Smooth muscle cell (in vitro differentiated cells): ENCODE measurements around the gene ERVW-1. TPM values are rescaled to one million over a fixed set of nuclear protein-coding genes. Genes with fewer than 3 reads are reported as not detected.

Experiments used
- DNase-seq: peaks from one replicate; lab custom pipeline; 2025; ENCODE audit not compliant: unreplicated experiment; lab: John Stamatoyannopoulos, UW
- H2AFZ ChIP-seq: fragments of 200-600 bp; sonication (generic); 2 replicates; pipeline ENCODE4 v1.6.0; 2016; ENCODE audit warnings: antibody characterized with exemption, low read depth, mild to moderate bottlenecking
- H3F3A ChIP-seq: fragments of 200-600 bp; sonication (generic); 2 replicates; pipeline ENCODE4 v1.6.0; 2017; ENCODE audit warnings: antibody characterized with exemption, low read depth
- H3K27ac ChIP-seq: fragments of 200-600 bp; sonication (generic); 2 replicates; pipeline ENCODE4 v1.5.1; 2016; ENCODE audit warnings: low read depth, mild to moderate bottlenecking
- H3K27me3 ChIP-seq: fragments of 200-600 bp; sonication (generic); 2 replicates; pipeline ENCODE4 v1.6.1; 2016; ENCODE audit warnings: low read depth, mild to moderate bottlenecking
- H3K36me3 ChIP-seq: fragments of 200-600 bp; sonication (generic); 2 replicates; pipeline ENCODE4 v1.5.1; 2016; ENCODE audit warnings: low read depth
- H3K4me1 ChIP-seq: fragments of 200-600 bp; sonication (generic); 2 replicates; pipeline ENCODE4 v1.5.1; 2016; ENCODE audit warnings: low read depth
- H3K4me2 ChIP-seq: fragments of 200-600 bp; sonication (generic); 2 replicates; pipeline ENCODE4 v1.6.0; 2016; ENCODE audit warnings: mild to moderate bottlenecking
- H3K4me3 ChIP-seq: fragments of 200-600 bp; sonication (generic); 2 replicates; pipeline ENCODE4 v1.5.1; 2016; ENCODE audit warnings: mild to moderate bottlenecking
- H3K79me2 ChIP-seq: fragments of 200-600 bp; sonication (generic); 2 replicates; pipeline ENCODE4 v1.6.0; 2016; ENCODE audit warnings: low read depth, mild to moderate bottlenecking
- H3K9ac ChIP-seq: fragments of 200-600 bp; sonication (generic); 2 replicates; pipeline ENCODE4 v1.6.0; 2016; ENCODE audit warnings: low read depth
- H3K9me3 ChIP-seq: fragments of 200-600 bp; sonication (generic); replicated peaks from 2 replicates; pipeline ENCODE4 v1.5.1; 2016; ENCODE audit warnings: low read depth
- H4K20me1 ChIP-seq: fragments of 200-600 bp; sonication (generic); 2 replicates; pipeline ENCODE4 v1.6.0; 2016; ENCODE audit warnings: low read depth
- CTCF ChIP-seq: fragments of 200-600 bp; sonication (generic); IDR thresholded peaks from 2 replicates; pipeline ENCODE4 v1.5.1; 2017; ENCODE audit warnings: borderline replicate concordance, mild to moderate bottlenecking, antibody characterized with exemption; ENCODE audit not compliant: insufficient read depth, poor library complexity, severe bottlenecking
- WGBS: methylation state at CpG from one replicate; pipeline ENCODE4 v1.1.7; 2016; ENCODE audit warnings: low lambda C conversion rate; 5-methylcytosine and 5-hydroxymethylcytosine counted together
- polyA plus RNA-seq: library from polyadenylated mRNA; unstranded; fragments of >200 nt; fragmentation: Nextera tagmentation; extraction: Ambion mirVana; gene quantifications from 2 replicates; pipeline ENCODE4 v1.2.1, GENCODE V29; 2016
- total RNA-seq: library from RNA; depleted of rRNA; stranded (reverse); fragments of >200 nt; gene quantifications from 2 replicates; pipeline ENCODE4 v1.2.3, GENCODE V29; 2014

Gene ERVW-1
- total and polyA plus RNA-seq, 2 experiments from 2014 or later: 0.36 TPM; not detected in 1

- H3K79me2 ChIP-seq: no peaks in the 10 kb centered on the region
- no peak overlapping the region for H3K4me2 ChIP-seq
- no peak overlapping the region for H2AFZ ChIP-seq
- DNase-seq: no peak
- TF ChIP-seq CTCF: peak; percentile 66
- H4K20me1 ChIP-seq: no peaks in the 10 kb centered on the region
- H3K27me3 ChIP-seq: no peaks in the 10 kb centered on the region
- H3K4me1 ChIP-seq: no peaks in the 10 kb centered on the region
- no peak overlapping the region for H3K27ac ChIP-seq
- no peak overlapping the region for H3K9ac ChIP-seq
- peaks cover 5% of the 10 kb centered on the region for H3F3A ChIP-seq
- 68% methylated on average over 8 of the region's 8 CpGs for WGBS
- H3K4me3 ChIP-seq: no peak overlapping the region
- no peaks in the 10 kb centered on the region for H3K9me3 ChIP-seq
- peaks cover 5% of the 10 kb centered on the region for H3K36me3 ChIP-seq
These were observed 16.4 kb downstream of the ERVW-1 start for GRCh38 chr7:92461027-92462003.

GRCh38 chr7:92460510-92460909 is 17.2 kb downstream of the ERVW-1 start:
- Histone ChIP-seq H3K36me3 (peaks cover 6% of the 10 kb centered on the region), H4K20me1 (no peaks in the 10 kb centered on the region), H3K4me2 (no peak overlapping the region), H3K27me3 (no peaks in the 10 kb centered on the region), H3F3A (peaks cover 5% of the 10 kb centered on the region), H3K9me3 (no peaks in the 10 kb centered on the region), H3K27ac (no peak overlapping the region), H3K4me3 (no peak overlapping the region), H3K9ac (no peak overlapping the region), H3K79me2 (no peaks in the 10 kb centered on the region), H3K4me1 (no peaks in the 10 kb centered on the region), H2AFZ (no peak overlapping the region)
- WGBS: 85% methylated on average over 4 of the region's 4 CpGs
- no peak for DNase-seq
- no peak for TF ChIP-seq CTCF

GRCh38 chr7:92460109-92460508 is 17.6 kb downstream of the ERVW-1 start:
- DNase-seq: no peak
- H3K4me2 ChIP-seq: no peak overlapping the region
- no peak overlapping the region for H3K4me3 ChIP-seq
- peaks cover 6% of the 10 kb centered on the region for H3K36me3 ChIP-seq
- no peaks in the 10 kb centered on the region for H3K79me2 ChIP-seq
- no peaks in the 10 kb centered on the region for H3K4me1 ChIP-seq
- peaks cover 5% of the 10 kb centered on the region for H3F3A ChIP-seq
- H4K20me1 ChIP-seq: no peaks in the 10 kb centered on the region
- no peak for TF ChIP-seq CTCF
- no peak overlapping the region for H2AFZ ChIP-seq
- no peaks in the 10 kb centered on the region for H3K27me3 ChIP-seq
- H3K9me3 ChIP-seq: no peaks in the 10 kb centered on the region
- peak overlapping the region; percentile 3 for H3K27ac ChIP-seq
- no peak overlapping the region for H3K9ac ChIP-seq
- 91% methylated on average over 2 of the region's 2 CpGs for WGBS
